Osteocyte (in vitro differentiated cells): ENCODE results near the gene UVSSA. TPM values are rescaled to one million over a fixed set of nuclear protein-coding genes. Genes with fewer than 3 reads are reported as not detected.

ENCODE experiments used
- DNase-seq: peaks from one replicate; pipeline ENCODE4 v3.0.0; 2021; ENCODE audit warnings: mixed read lengths; ENCODE audit not compliant: unreplicated experiment; ENCODE audit errors: extremely low spot score
- H3K27ac Mint-ChIP-seq: one replicate; pipeline ENCODE4 v1.8.0; 2021; ENCODE audit warnings: mild to moderate bottlenecking, mixed read lengths; ENCODE audit not compliant: unreplicated experiment
- H3K27me3 Mint-ChIP-seq: one replicate; pipeline ENCODE4 v1.8.0; 2021; ENCODE audit warnings: mixed read lengths; ENCODE audit not compliant: unreplicated experiment
- H3K36me3 Mint-ChIP-seq: one replicate; pipeline ENCODE4 v1.8.0; 2021; ENCODE audit warnings: mixed read lengths; ENCODE audit not compliant: unreplicated experiment
- H3K4me1 Mint-ChIP-seq: one replicate; pipeline ENCODE4 v1.8.0; 2021; ENCODE audit warnings: mixed read lengths; ENCODE audit not compliant: unreplicated experiment
- H3K4me3 Mint-ChIP-seq: one replicate; pipeline ENCODE4 v1.8.0; 2021; ENCODE audit warnings: mild to moderate bottlenecking, moderate library complexity, mixed read lengths; ENCODE audit not compliant: unreplicated experiment
- H3K9me3 Mint-ChIP-seq: one replicate; pipeline ENCODE4 v1.8.0; 2021; ENCODE audit warnings: mixed read lengths; ENCODE audit not compliant: unreplicated experiment
- total RNA-seq: library from RNA; stranded (reverse); gene quantifications from 2 replicates; pipeline ENCODE4 v1.2.1, GENCODE V29; 2021
- TF ChIP-seq, protein P1 (sequence below): fragments of 200-600 bp; sonication (generic); IDR thresholded peaks from 2 replicates; pipeline ENCODE4 v1.5.0; 2021; ENCODE audit warnings: antibody characterized with exemption, mild to moderate bottlenecking, moderate library complexity

The UVSSA gene
- total RNA-seq, 1 donor from 2014 or later: 26.7 TPM

DNA sequence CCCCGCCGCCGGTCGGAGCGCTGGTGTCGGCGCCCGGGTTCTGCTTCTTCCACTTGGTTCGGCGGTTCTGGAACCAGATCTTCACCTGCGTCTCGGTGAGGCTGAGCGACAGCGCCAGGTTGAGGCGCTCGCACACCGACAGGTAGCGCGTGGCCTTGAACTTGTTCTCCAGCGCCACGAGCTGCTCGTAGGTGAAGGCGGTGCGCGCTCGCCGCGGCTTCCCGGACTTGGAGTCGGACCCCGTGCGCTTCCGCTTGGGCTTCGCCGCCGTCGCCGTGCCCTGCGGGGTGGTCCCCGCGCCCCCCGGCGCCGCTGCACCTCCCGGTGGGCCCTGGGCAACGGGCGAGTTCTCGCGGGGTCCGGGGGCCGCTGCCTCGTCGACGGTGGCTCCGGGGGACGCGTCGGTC lies 56.2 kb downstream of the UVSSA start:
- Mint-ChIP-seq H3K27ac (no peak overlapping the region), H3K36me3 (no peaks in the 10 kb centered on the region), H3K4me1 (no peaks in the 10 kb centered on the region), H3K27me3 (peaks cover 2% of the 10 kb centered on the region), H3K4me3 (no peak overlapping the region), H3K9me3 (no peaks in the 10 kb centered on the region)
- TF ChIP-seq, protein P1, sequence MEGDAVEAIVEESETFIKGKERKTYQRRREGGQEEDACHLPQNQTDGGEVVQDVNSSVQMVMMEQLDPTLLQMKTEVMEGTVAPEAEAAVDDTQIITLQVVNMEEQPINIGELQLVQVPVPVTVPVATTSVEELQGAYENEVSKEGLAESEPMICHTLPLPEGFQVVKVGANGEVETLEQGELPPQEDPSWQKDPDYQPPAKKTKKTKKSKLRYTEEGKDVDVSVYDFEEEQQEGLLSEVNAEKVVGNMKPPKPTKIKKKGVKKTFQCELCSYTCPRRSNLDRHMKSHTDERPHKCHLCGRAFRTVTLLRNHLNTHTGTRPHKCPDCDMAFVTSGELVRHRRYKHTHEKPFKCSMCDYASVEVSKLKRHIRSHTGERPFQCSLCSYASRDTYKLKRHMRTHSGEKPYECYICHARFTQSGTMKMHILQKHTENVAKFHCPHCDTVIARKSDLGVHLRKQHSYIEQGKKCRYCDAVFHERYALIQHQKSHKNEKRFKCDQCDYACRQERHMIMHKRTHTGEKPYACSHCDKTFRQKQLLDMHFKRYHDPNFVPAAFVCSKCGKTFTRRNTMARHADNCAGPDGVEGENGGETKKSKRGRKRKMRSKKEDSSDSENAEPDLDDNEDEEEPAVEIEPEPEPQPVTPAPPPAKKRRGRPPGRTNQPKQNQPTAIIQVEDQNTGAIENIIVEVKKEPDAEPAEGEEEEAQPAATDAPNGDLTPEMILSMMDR: no peak
- peak; percentile 85 for DNase-seq

DNA sequence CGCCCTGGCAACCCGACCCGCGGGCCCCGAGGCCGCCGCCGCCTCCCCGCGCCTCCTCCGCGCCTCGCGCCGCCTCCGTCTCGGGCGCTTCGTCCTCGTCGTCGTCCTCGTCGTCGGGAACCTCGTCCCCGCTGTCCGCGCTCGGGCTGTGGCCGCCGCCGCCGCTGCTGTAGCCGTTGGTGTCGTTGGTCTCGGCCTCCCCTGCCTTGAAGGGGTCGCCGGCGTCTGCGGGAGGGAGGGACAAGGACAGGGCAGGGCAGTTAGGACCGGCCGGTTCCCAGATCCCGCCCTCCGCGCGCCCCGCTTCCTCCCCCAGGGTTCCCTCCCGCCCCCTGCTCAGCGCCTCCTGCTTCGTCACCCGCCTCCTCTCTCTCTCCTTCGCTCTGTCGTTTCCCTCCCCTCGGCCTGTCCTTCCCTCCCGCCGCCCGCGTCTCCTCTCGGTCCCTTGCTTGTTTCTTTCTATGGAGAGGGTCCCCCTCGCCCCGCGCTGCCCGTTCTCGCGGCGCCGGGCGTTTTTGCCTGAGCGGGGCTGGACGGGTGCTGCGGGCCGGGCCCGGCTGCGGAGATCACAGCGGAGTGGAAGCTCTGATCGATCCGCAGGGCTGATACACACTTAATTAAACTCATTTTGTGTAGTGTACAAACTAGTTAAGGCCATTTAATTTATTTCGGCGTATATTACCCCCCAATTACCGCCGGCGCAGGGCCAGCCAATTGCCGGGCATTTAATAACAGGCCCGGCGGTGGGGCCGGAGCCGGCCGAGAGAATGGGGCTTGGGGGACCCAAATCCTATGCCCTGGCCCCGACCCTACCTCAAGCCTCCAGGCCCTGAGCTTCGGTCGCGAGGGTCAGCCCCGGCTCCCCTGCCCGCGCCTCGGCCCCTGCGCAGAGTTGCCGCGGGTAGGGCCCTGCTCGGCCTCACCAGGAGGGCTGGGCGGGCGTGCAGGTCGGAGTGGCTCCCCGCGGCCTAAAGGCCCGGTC lies 56.9 kb downstream of the UVSSA start:
- H3K27ac Mint-ChIP-seq: no peak overlapping the region
- no peak for DNase-seq
- H3K4me1 Mint-ChIP-seq: no peaks in the 10 kb centered on the region
- TF ChIP-seq, protein P1: no peak
- H3K27me3 Mint-ChIP-seq: peaks cover 2% of the 10 kb centered on the region
- H3K4me3 Mint-ChIP-seq: no peak overlapping the region
- H3K9me3 Mint-ChIP-seq: no peaks in the 10 kb centered on the region
- no peaks in the 10 kb centered on the region for H3K36me3 Mint-ChIP-seq

DNA sequence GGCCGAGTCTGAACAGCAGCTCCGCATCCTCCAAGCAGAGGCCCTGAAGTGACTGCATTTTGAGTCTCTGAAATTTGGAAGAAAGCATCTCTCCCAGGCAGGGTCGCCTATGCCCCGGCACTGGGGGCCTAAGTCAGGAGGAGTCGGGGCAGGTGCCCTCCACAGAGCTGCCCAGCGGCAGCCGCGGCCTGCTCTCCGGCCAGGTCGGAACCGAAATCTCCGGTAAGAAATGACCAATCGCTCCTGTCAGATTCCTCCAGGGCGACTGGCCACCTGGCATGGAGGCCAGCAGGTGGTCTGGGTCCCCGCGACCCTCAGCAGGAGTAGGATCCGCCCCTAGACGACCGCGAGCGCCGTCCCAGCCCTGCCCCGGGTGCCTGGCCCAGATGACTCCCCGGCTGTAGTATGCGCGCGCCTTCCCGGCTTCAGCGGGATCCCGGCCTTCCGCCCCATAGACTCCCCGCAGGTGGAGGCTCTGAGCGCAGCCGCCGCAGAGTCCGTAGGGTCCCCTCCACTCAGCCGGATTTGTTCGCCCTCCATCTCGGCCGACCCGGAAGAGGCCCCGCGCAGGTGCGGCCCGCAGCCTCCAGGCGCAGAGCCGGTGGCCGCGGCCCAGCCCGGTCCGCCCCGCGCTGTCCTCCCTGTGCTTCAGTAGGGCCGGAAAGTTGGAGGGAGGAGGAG lies 57.7 kb downstream of the UVSSA start:
- no peak overlapping the region for H3K4me3 Mint-ChIP-seq
- H3K36me3 Mint-ChIP-seq: no peaks in the 10 kb centered on the region
- DNase-seq: no peak
- no peak overlapping the region for H3K27ac Mint-ChIP-seq
- H3K27me3 Mint-ChIP-seq: peaks cover 2% of the 10 kb centered on the region
- H3K4me1 Mint-ChIP-seq: no peaks in the 10 kb centered on the region
- H3K9me3 Mint-ChIP-seq: no peaks in the 10 kb centered on the region
- TF ChIP-seq, protein P1: no peak

DNA sequence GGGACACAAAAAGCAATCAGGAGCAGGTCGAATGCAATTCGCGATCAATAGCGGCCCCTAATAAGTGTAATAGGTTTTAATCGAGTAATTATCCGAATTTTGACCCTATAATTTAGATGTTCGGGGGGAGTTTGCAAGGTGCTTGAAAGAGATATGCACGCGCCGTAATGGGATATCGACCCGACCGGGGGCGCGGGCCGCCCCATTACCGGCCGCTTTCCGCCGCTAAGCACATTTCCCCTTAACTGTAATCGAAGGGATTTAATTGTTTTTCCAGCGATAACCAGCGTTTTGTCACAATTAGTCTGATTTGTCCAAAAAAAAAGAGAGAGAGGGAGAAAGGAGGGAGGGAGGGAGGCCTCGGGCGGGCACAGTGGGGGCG lies 58.2 kb downstream of the UVSSA start:
- Mint-ChIP-seq H3K27ac (no peak overlapping the region), H3K4me3 (no peak overlapping the region), H3K9me3 (no peaks in the 10 kb centered on the region), H3K27me3 (peaks cover 2% of the 10 kb centered on the region), H3K36me3 (no peaks in the 10 kb centered on the region), H3K4me1 (no peaks in the 10 kb centered on the region)
- TF ChIP-seq, protein P1: no peak
- no peak for DNase-seq
